Neuronal stem cell (in vitro differentiated cells): ENCODE results near the gene SLC16A3.

ENCODE experiments used
- DNase-seq: peaks from one replicate; pipeline ENCODE4 v3.0.0-alpha.2; 2013; ENCODE audit warnings: low spot score
- H2AFZ ChIP-seq: one replicate; pipeline ENCODE4 v1.6.1; 2013; ENCODE audit warnings: mild to moderate bottlenecking, low read length, inconsistent platforms
- H2AK5ac ChIP-seq: 2 replicates; pipeline ENCODE4 v1.6.1; 2013; ENCODE audit warnings: low read depth, mild to moderate bottlenecking, inconsistent platforms, low read length, moderate library complexity, mixed read lengths
- H2BK120ac ChIP-seq: 2 replicates; pipeline ENCODE4 v1.6.1; 2013; ENCODE audit warnings: low read depth, mild to moderate bottlenecking, inconsistent platforms, low read length, moderate library complexity, mixed read lengths
- H2BK12ac ChIP-seq: one replicate; pipeline ENCODE4 v1.6.1; 2013; ENCODE audit warnings: low read length, inconsistent platforms
- H2BK15ac ChIP-seq: 2 replicates; pipeline ENCODE4 v1.6.1; 2013; ENCODE audit warnings: mild to moderate bottlenecking, low read length, inconsistent platforms, mixed read lengths
- H2BK5ac ChIP-seq: one replicate; pipeline ENCODE4 v1.6.1; 2013; ENCODE audit warnings: inconsistent platforms, mild to moderate bottlenecking, low read length, moderate library complexity
- H3K14ac ChIP-seq: one replicate; pipeline ENCODE4 v1.6.1; 2013; ENCODE audit warnings: low read length, inconsistent platforms
- H3K18ac ChIP-seq: 2 replicates; pipeline ENCODE4 v1.6.1; 2013; ENCODE audit warnings: low read length, inconsistent platforms
- H3K23ac ChIP-seq: 2 replicates; pipeline ENCODE4 v1.6.1; 2013; ENCODE audit warnings: low read depth, mild to moderate bottlenecking, mixed read lengths, low read length, inconsistent platforms; ENCODE audit not compliant: poor library complexity
- H3K27ac ChIP-seq: replicated peaks from 3 replicates; pipeline ENCODE4 v1.5.1; 2013; ENCODE audit warnings: low read length, inconsistent platforms
- H3K27me3 ChIP-seq, 3 experiments: 2 replicates each; pipeline ENCODE4 v1.6.1; 2013; ENCODE audit warnings: low read length in 3 of 3, mild to moderate bottlenecking in 2 of 3, inconsistent platforms in 1 of 3, low read depth in 1 of 3, mixed read lengths in 1 of 3, moderate library complexity in 1 of 3; ENCODE audit not compliant: control insufficient read depth in 3 of 3, insufficient read depth in 3 of 3
- H3K36me3 ChIP-seq, 2 donors: replicated peaks in 1 of 2; 2 replicates each; pipeline ENCODE4 v1.6.1; 2013; ENCODE audit warnings: low read length in 2 of 2; ENCODE audit not compliant: control insufficient read depth in 2 of 2, insufficient read depth in 2 of 2
- H3K4ac ChIP-seq: 2 replicates; pipeline ENCODE4 v1.6.1; 2013; ENCODE audit warnings: inconsistent platforms, mild to moderate bottlenecking, low read length, moderate library complexity
- H3K4me1 ChIP-seq, 2 donors: 1 replicate in 1 of 2; 2 replicates in 1 of 2; pipeline ENCODE4 v1.6.1; 2013; ENCODE audit warnings: low read length in 2 of 2, low read depth in 1 of 2; ENCODE audit not compliant: control insufficient read depth in 2 of 2, insufficient read depth in 1 of 2
- H3K4me2 ChIP-seq: one replicate; pipeline ENCODE4 v1.6.1; 2013; ENCODE audit warnings: mild to moderate bottlenecking, low read length, inconsistent platforms; ENCODE audit not compliant: insufficient read depth, poor library complexity, severe bottlenecking
- H3K4me3 ChIP-seq, 2 donors: 2 replicates each; pipeline ENCODE4 v1.5.1; 2013; ENCODE audit warnings: low read length in 2 of 2, mild to moderate bottlenecking in 2 of 2, inconsistent platforms in 1 of 2, moderate library complexity in 1 of 2
- H3K79me1 ChIP-seq: one replicate; pipeline ENCODE4 v1.6.1; 2013; ENCODE audit warnings: low read depth, mild to moderate bottlenecking, inconsistent platforms, low read length, moderate library complexity
- H3K9ac ChIP-seq: one replicate; pipeline ENCODE4 v1.6.1; 2013; ENCODE audit warnings: mild to moderate bottlenecking, low read depth, low read length, inconsistent platforms; ENCODE audit not compliant: poor library complexity
- H3K9me3 ChIP-seq, 2 donors: replicated peaks in 1 of 2; 2 replicates each; pipeline versions ENCODE3 to v1.6.1; 2013; ENCODE audit warnings: low read length in 2 of 2, mild to moderate bottlenecking in 2 of 2, inconsistent platforms in 1 of 2, low read depth in 1 of 2, mixed read lengths in 1 of 2, moderate library complexity in 1 of 2; ENCODE audit not compliant: control insufficient read depth in 2 of 2, insufficient read depth in 1 of 2
- H4K8ac ChIP-seq: one replicate; pipeline ENCODE4 v1.6.1; 2013; ENCODE audit warnings: low read depth, mild to moderate bottlenecking, inconsistent platforms, low read length, moderate library complexity
- H4K91ac ChIP-seq: one replicate; pipeline ENCODE4 v1.6.1; 2013; ENCODE audit warnings: low read length, low read depth, mild to moderate bottlenecking, inconsistent platforms; ENCODE audit not compliant: poor library complexity
- WGBS, 2 donors: extraction: QIAGEN DNeasy Blood & Tissue Kit; methylation state at CpG; one replicate each; pipeline ENCODE4 v1.1.7; 2013; ENCODE audit warnings: missing lambda C conversion rate in 2 of 2, mixed read lengths in 1 of 2; ENCODE audit not compliant: insufficient read length in 2 of 2, insufficient replicate concordance in 1 of 2; ENCODE audit errors: extremely low coverage in 2 of 2; 5-methylcytosine and 5-hydroxymethylcytosine counted together

Gene SLC16A3

GRCh38 chr17:82271401-82271800 is 42.6 kb downstream of the SLC16A3 start:
- H3K4me3 ChIP-seq, result peak overlapping the region in 1 of 2 donors; percentile 4
- H4K8ac ChIP-seq, result no peak overlapping the region
- H3K36me3 ChIP-seq, result peaks cover 22 to 59% of the 10 kb centered on the region in 2 donors
- WGBS, 2 donors, result no CpG with 5 or more reads among the region's 6 CpGs
- H2AFZ ChIP-seq, result no peak overlapping the region
- DNase-seq, result no peak
- no peak overlapping the region for H2BK12ac ChIP-seq
- H3K79me1 ChIP-seq, result peaks cover 12% of the 10 kb centered on the region
- no peak overlapping the region for H3K23ac ChIP-seq
- no peaks in the 10 kb centered on the region for H3K9me3 ChIP-seq
- no peaks in the 10 kb centered on the region for H3K27me3 ChIP-seq
- no peak overlapping the region for H2AK5ac ChIP-seq
- H3K14ac ChIP-seq, result no peak overlapping the region
- no peak overlapping the region for H3K18ac ChIP-seq
- no peak overlapping the region for H4K91ac ChIP-seq
- no peak overlapping the region for H3K27ac ChIP-seq
- H2BK15ac ChIP-seq, result no peak overlapping the region
- no peak overlapping the region for H3K4me2 ChIP-seq
- no peak overlapping the region for H3K4ac ChIP-seq
- H2BK120ac ChIP-seq, result no peak overlapping the region
- H3K9ac ChIP-seq, result peak overlapping the region; percentile 17
- peaks cover 2 to 14% of the 10 kb centered on the region in 2 donors for H3K4me1 ChIP-seq
- no peak overlapping the region for H2BK5ac ChIP-seq

GRCh38 chr17:82272495-82273326 is 43.9 kb downstream of the SLC16A3 start:
- H3K27me3 ChIP-seq, result no peaks in the 10 kb centered on the region
- H3K79me1 ChIP-seq, result peaks cover 11% of the 10 kb centered on the region
- H3K27ac ChIP-seq, result peak overlapping the region; percentile 90
- peak overlapping the region; percentile 66 for H2BK120ac ChIP-seq
- H3K23ac ChIP-seq, result peak overlapping the region; percentile 44
- peak overlapping the region; percentile 14 for H3K14ac ChIP-seq
- peak overlapping the region; percentile 78 for H3K9ac ChIP-seq
- H3K36me3 ChIP-seq, result peaks cover 17 to 48% of the 10 kb centered on the region in 2 donors
- no CpG with 5 or more reads among the region's 57 CpGs for WGBS, 2 donors
- H2BK15ac ChIP-seq, result no peak overlapping the region
- H2AFZ ChIP-seq, result peak overlapping the region; percentile 97
- H3K9me3 ChIP-seq, result no peaks in the 10 kb centered on the region
- peak overlapping the region; percentile 99 for H2BK5ac ChIP-seq
- no peak overlapping the region for H4K8ac ChIP-seq
- peak overlapping the region; percentile 68 to 93 for H3K4me3 ChIP-seq
- peak overlapping the region; percentile 89 for H2AK5ac ChIP-seq
- H3K18ac ChIP-seq, result peak overlapping the region; percentile 98
- H4K91ac ChIP-seq, result no peak overlapping the region
- peaks cover 6 to 17% of the 10 kb centered on the region in 2 donors for H3K4me1 ChIP-seq
- DNase-seq, result no peak
- no peak overlapping the region for H3K4ac ChIP-seq
- no peak overlapping the region for H2BK12ac ChIP-seq
- H3K4me2 ChIP-seq, result peak overlapping the region; percentile 67

GRCh38 chr17:82273327-82274133 is 44.7 kb downstream of the SLC16A3 start, which contains the start of gene CSNK1D:
Gene CSNK1D (minus strand): TSS chr17:82273700. CDS start chr17:82273381, 319 bp downstream.
- peak within 1 kb of the TSS; percentile 89 for H2AK5ac ChIP-seq
- peak within 1 kb of the TSS; percentile 68 to 93 for H3K4me3 ChIP-seq
- peak within 1 kb of the TSS; percentile 44 for H3K23ac ChIP-seq
- peak within 1 kb of the TSS; percentile 90 for H3K27ac ChIP-seq
- peaks cover 6% of the 10 kb centered on the region for H3K79me1 ChIP-seq
- H2BK5ac ChIP-seq, result peak within 1 kb of the TSS; percentile 99
- no peak within 1 kb of the TSS for H4K8ac ChIP-seq
- H2BK15ac ChIP-seq, result peak within 1 kb of the TSS; percentile 65
- peak within 1 kb of the TSS; percentile 73 for H4K91ac ChIP-seq
- peak within 1 kb of the TSS; percentile 8 for H2BK12ac ChIP-seq
- no peak within 1 kb of the TSS for H3K4ac ChIP-seq
- H3K4me1 ChIP-seq, result peaks cover 8 to 17% of the 10 kb centered on the region in 2 donors
- H3K27me3 ChIP-seq, result no peaks in the 10 kb centered on the region
- no CpG with 5 or more reads among the region's 80 CpGs for WGBS, 2 donors
- peaks cover 20 to 40% of the 10 kb centered on the region in 2 donors for H3K36me3 ChIP-seq
- peak; percentile 93 for DNase-seq
- H3K9me3 ChIP-seq, result no peaks in the 10 kb centered on the region
- H2BK120ac ChIP-seq, result peak within 1 kb of the TSS; percentile 66
- peak within 1 kb of the TSS; percentile 97 for H2AFZ ChIP-seq
- peak within 1 kb of the TSS; percentile 98 for H3K18ac ChIP-seq
- H3K9ac ChIP-seq, result peak within 1 kb of the TSS; percentile 79
- peak within 1 kb of the TSS; percentile 92 for H3K14ac ChIP-seq
- peak within 1 kb of the TSS; percentile 94 for H3K4me2 ChIP-seq
